ENCODE measurements around the gene GDI2. TPM values are rescaled to one million over a fixed set of nuclear protein-coding genes. Genes with fewer than 3 reads are reported as not detected.
A peak's percentile ranks its signal among the peaks of the same experiment; 100 is the strongest.
"Not testable (repeated sequence)": the region's sequence is repeated elsewhere in the genome, so short reads cannot be mapped to it uniquely, and the experiment has no call there.

GDI2 gene
- total and polyA plus RNA-seq, 12 donors: 45.3 to 412 (median 222) TPM

DNA sequence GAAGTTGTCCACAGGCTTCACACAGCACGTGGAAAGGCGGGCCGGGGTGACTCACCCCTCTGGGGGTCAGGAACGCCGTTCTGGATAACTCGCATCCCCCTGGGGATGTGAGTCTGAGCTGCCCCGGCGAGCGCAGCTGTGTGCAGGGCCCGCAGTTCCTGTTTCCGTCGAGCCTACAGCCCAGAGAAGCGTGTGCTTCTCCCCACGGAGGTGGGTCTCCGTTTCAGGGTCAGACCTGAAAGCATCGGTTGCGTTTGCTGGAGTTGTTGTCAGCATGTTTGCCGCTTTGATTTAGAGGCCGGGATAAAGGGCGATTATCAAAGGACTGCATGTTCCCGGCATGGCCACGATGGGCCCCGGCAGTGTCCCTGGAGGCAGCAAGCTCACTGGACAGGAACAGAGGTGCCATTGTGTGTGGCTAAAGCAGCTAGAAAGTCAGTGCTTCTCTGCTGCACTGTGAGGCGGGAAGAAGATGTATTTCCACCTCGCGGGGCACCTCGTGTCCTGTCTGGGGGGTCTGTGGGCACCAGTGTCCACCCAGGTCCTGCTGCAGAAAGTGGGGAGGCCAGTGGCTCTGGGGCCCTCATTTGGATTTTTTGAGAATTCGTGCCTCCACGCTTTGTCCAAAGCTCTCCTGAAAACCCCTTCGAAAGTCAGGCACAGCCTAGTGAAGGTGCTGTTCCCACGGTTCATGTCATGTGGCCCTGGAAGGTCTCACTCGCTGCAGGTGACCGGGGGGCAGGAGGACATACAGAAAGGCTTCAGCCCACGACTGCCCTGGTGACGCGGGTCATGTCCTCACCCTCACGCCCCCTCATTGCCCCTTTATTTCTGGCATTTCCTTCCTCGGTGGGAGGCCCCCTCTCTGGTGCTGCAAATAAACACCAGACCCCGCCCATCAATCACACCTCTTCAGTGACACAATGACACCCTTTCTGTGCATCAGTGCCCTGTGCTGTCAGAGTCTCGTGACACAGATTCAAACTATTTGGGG, 27.4 kb upstream of the GDI2 start:
- DNase-seq: peak in 4 of 7 donors; percentile 19 to 31 (median 26)
- TF ChIP-seq, protein P1, sequence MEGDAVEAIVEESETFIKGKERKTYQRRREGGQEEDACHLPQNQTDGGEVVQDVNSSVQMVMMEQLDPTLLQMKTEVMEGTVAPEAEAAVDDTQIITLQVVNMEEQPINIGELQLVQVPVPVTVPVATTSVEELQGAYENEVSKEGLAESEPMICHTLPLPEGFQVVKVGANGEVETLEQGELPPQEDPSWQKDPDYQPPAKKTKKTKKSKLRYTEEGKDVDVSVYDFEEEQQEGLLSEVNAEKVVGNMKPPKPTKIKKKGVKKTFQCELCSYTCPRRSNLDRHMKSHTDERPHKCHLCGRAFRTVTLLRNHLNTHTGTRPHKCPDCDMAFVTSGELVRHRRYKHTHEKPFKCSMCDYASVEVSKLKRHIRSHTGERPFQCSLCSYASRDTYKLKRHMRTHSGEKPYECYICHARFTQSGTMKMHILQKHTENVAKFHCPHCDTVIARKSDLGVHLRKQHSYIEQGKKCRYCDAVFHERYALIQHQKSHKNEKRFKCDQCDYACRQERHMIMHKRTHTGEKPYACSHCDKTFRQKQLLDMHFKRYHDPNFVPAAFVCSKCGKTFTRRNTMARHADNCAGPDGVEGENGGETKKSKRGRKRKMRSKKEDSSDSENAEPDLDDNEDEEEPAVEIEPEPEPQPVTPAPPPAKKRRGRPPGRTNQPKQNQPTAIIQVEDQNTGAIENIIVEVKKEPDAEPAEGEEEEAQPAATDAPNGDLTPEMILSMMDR (IDR thresholded peaks at IDR 0.05): no peak
- no peak for TF ChIP-seq POLR2A (IDR thresholded peaks at IDR 0.05)
- 36 to 53% (median 44%) methylated on average over 25 to 40 of the region's 40 CpGs for WGBS, 4 donors
- peaks cover 4 to 18% of the 10 kb centered on the region in 2 donors for H3K4me1 ChIP-seq (replicated peaks in 1 of 2)
- no peaks in the 10 kb centered on the region for H3K9me3 ChIP-seq (replicated peaks in 1 of 3)
- peak overlapping the region in 1 of 4 donors; percentile 29 for H3K4me3 ChIP-seq
- no peaks in the 10 kb centered on the region for H3K27me3 ChIP-seq
- no peaks in the 10 kb centered on the region for H3K36me3 ChIP-seq (replicated peaks in 1 of 2)
- peak overlapping the region in 1 of 5 donors; percentile 34 for H3K27ac ChIP-seq
- intact Hi-C loops (cut with DNase I): no loop called here

DNA sequence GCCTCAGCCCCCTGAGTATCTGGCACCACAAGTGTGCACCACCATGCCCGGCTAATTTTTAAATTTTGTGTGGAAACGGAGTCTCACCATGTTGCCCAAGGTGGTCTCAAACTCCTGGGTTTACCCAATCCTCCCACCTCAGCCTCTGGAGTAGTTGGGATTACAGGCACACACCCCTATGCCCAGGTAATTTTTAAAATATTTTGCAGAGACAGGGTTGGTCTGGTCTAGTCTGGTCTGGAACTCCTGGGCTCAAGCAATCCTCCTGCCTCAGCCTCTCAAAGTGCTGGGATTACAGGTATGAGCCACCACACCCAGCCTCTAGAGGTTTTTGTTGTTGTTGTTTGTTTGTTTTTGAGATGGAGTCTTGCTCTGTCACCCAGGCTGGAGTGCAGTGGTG, 22.9 kb upstream of the GDI2 start:
- DNase-seq; H3K4me3 ChIP-seq; H3K9me3 ChIP-seq (replicated peaks in 1 of 3); H3K36me3 ChIP-seq (replicated peaks in 1 of 2); H3K27me3 ChIP-seq; H3K4me1 ChIP-seq (replicated peaks in 1 of 2); intact Hi-C loops (cut with DNase I); H3K27ac ChIP-seq: not testable (repeated sequence)
- 83 to 100% (median 90%) methylated on average over 1 to 2 of the region's 2 CpGs for WGBS, 4 donors

DNA sequence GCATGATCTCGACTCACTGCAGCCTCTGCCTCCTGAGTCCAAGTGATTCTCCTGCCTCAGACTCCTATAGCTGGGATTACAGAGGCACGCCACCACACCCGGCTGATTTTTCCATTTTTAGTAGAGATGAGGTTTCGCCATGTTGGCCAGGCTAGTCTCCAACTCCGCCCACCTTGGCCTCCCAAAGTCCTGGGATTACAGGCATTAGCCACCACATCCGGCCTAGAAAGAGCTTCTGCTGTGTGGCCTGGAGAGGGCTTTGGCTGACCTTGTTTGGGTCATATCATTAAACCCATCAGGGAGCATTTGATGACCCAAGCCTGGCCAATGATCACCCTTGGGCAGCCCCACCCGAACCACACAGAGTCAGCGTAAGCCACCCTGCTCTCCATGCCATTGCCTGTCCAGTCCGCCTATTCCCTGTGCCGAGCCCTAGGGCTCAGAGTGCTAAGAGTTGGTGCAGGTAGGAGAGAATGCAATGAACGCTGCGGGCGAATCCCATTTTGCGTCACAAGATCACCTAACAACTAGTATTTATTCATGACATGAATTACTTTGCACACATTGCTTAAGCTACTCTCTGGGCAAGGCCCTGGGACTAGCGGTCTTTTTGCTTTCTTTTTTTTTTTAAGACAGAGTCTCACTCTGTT, 22.3 kb upstream of the GDI2 start:
- Histone ChIP-seq H3K27me3 (no peaks in the 10 kb centered on the region), H3K9me3 (replicated peaks in 1 of 3) (no peaks in the 10 kb centered on the region), H3K36me3 (replicated peaks in 1 of 2) (no peaks in the 10 kb centered on the region), H3K4me1 (replicated peaks in 1 of 2) (peaks cover 0 to 6% of the 10 kb centered on the region in 2 donors), H3K27ac (no peak overlapping the region), H3K4me3 (no peak overlapping the region)
- WGBS, 4 donors: 87 to 95% (median 94%) methylated on average over 13 to 15 of the region's 15 CpGs
- intact Hi-C loops (cut with DNase I): no loop called here
- no peak for TF ChIP-seq POLR2A (IDR thresholded peaks at IDR 0.05)
- TF ChIP-seq, protein P1 (IDR thresholded peaks at IDR 0.05): no peak
- no peak for DNase-seq

GRCh38 chr10:5833814-5834213, 20.6 kb upstream of the GDI2 start:
- no peaks in the 10 kb centered on the region for H3K9me3 ChIP-seq (replicated peaks in 1 of 3)
- H3K27ac ChIP-seq: no peak overlapping the region
- H3K27me3 ChIP-seq: no peaks in the 10 kb centered on the region
- no peaks in the 10 kb centered on the region for H3K4me1 ChIP-seq (replicated peaks in 1 of 2)
- no peaks in the 10 kb centered on the region for H3K36me3 ChIP-seq (replicated peaks in 1 of 2)
- no peak for TF ChIP-seq POLR2A (IDR thresholded peaks at IDR 0.05)
- TF ChIP-seq, protein P1 (IDR thresholded peaks at IDR 0.05): no peak
- DNase-seq: no peak
- intact Hi-C loops (cut with DNase I): no loop called here
- no peak overlapping the region for H3K4me3 ChIP-seq
- WGBS, 4 donors: 35 to 44% (median 37%) methylated on average over 6 of the region's 6 CpGs

Measured in adrenal gland (tissue), 12 donors.